Karpas-422 (cell line): ENCODE results near the gene PRUNE1. TPM values are rescaled to one million over a fixed set of nuclear protein-coding genes. Genes with fewer than 3 reads are reported as not detected.
A peak's percentile ranks its signal among the peaks of the same experiment; 100 is the strongest.

Experiments
- DNase-seq: peaks from one replicate; pipeline ENCODE4 v3.0.0-alpha.2; 2015
- H2AFZ ChIP-seq: fragments of 200-600 bp; sonication (generic); 2 replicates; pipeline ENCODE4 v1.6.1; 2014; ENCODE audit warnings: antibody characterized with exemption, low read length, mixed read lengths
- H3K27ac ChIP-seq: fragments of 200-600 bp; sonication (generic); 2 replicates; pipeline ENCODE4 v1.5.1; 2014; ENCODE audit warnings: mild to moderate bottlenecking, low read length, moderate library complexity
- H3K27me3 ChIP-seq: fragments of 200-600 bp; sonication (generic); 2 replicates; pipeline ENCODE4 v1.6.1; 2014; ENCODE audit warnings: low read length, mixed read lengths
- H3K36me3 ChIP-seq: fragments of 200-600 bp; sonication (generic); 2 replicates; pipeline ENCODE4 v1.6.1; 2014; ENCODE audit warnings: low read length, mixed read lengths; ENCODE audit not compliant: insufficient read depth
- H3K4me1 ChIP-seq: fragments of 200-600 bp; sonication (generic); 2 replicates; pipeline ENCODE4 v1.6.1; 2014; ENCODE audit warnings: mild to moderate bottlenecking, low read length, mixed read lengths
- H3K4me2 ChIP-seq: fragments of 200-600 bp; sonication (generic); 2 replicates; pipeline ENCODE4 v1.6.1; 2014; ENCODE audit warnings: low read length, low read depth, mild to moderate bottlenecking; ENCODE audit not compliant: poor library complexity, severe bottlenecking
- H3K4me3 ChIP-seq: fragments of 200-600 bp; sonication (generic); 2 replicates; pipeline ENCODE4 v1.5.1; 2014; ENCODE audit warnings: mild to moderate bottlenecking, antibody characterized with exemption, low read length, mixed read lengths
- H3K79me2 ChIP-seq: fragments of 200-600 bp; sonication (generic); 2 replicates; pipeline ENCODE4 v1.6.1; 2014; ENCODE audit warnings: mild to moderate bottlenecking, low read length, mixed read lengths
- H3K9ac ChIP-seq: fragments of 200-600 bp; sonication (generic); 2 replicates; pipeline ENCODE4 v1.6.0; 2014; ENCODE audit warnings: low read length
- H3K9me2 ChIP-seq: fragments of 200-600 bp; sonication (generic), shearing (Covaris generic); replicated peaks from 2 replicates; pipeline ENCODE4 v1.6.0; 2014; ENCODE audit warnings: mild to moderate bottlenecking, low read length, moderate library complexity; ENCODE audit not compliant: insufficient read depth
- H3K9me3 ChIP-seq: fragments of 300-700, 200-600 bp; sonication (generic); 2 replicates; pipeline ENCODE4 v1.6.1; 2014; ENCODE audit warnings: low read length, mixed read lengths
- H4K20me1 ChIP-seq: fragments of 200-600 bp; sonication (generic); 2 replicates; pipeline ENCODE4 v1.6.1; 2014; ENCODE audit warnings: mild to moderate bottlenecking, antibody characterized with exemption, low read length, low read depth; ENCODE audit not compliant: insufficient read depth
- total RNA-seq: library from RNA; depleted of rRNA; stranded (reverse); fragments of >200 nt; shearing (Covaris generic); gene quantifications from 2 replicates; pipeline ENCODE4 v1.2.3, GENCODE V29; 2014; ENCODE audit warnings: low replicate concordance

PRUNE1 gene
- total RNA-seq, 1 experiment from 2014 or later = 28.8 TPM

- Histone ChIP-seq H3K4me2 (no peak overlapping the region), H3K36me3 (no peaks in the 10 kb centered on the region), H3K27me3 (no peaks in the 10 kb centered on the region), H3K4me1 (peaks cover 13% of the 10 kb centered on the region), H4K20me1 (no peaks in the 10 kb centered on the region), H3K9me2 (no peaks in the 10 kb centered on the region), H3K4me3 (no peak overlapping the region), H2AFZ (no peak overlapping the region), H3K79me2 (0 out of 2 replicates have a peak, but pooled peaks cover 1% of the 10 kb centered on the region), H3K9ac (no peak overlapping the region), H3K27ac (no peak overlapping the region), H3K9me3 (no peaks in the 10 kb centered on the region)
- no peak for DNase-seq
Measured at GRCh38 chr1:150999051-150999674, 9.1 kb upstream of the PRUNE1 start.

GRCh38 chr1:150999926-151000325 lies 8.3 kb upstream of the PRUNE1 start:
- Histone ChIP-seq H3K79me2 (0 out of 2 replicates have a peak, but pooled peaks cover 4% of the 10 kb centered on the region), H3K27ac (no peak overlapping the region), H3K9me3 (no peaks in the 10 kb centered on the region), H3K27me3 (no peaks in the 10 kb centered on the region), H3K4me1 (peaks cover 18% of the 10 kb centered on the region), H3K9me2 (no peaks in the 10 kb centered on the region), H4K20me1 (no peaks in the 10 kb centered on the region), H3K36me3 (no peaks in the 10 kb centered on the region), H3K4me2 (no peak overlapping the region), H3K9ac (no peak overlapping the region), H3K4me3 (no peak overlapping the region), H2AFZ (no peak overlapping the region)
- no peak for DNase-seq

GRCh38 chr1:151000408-151000807 lies 7.8 kb upstream of the PRUNE1 start:
- H3K27ac ChIP-seq = no peak overlapping the region
- H3K9me3 ChIP-seq = no peaks in the 10 kb centered on the region
- H3K36me3 ChIP-seq = no peaks in the 10 kb centered on the region
- H3K79me2 ChIP-seq = peaks cover 6% of the 10 kb centered on the region
- H3K4me3 ChIP-seq = no peak overlapping the region
- no peak for DNase-seq
- no peaks in the 10 kb centered on the region for H4K20me1 ChIP-seq
- H3K4me2 ChIP-seq = no peak overlapping the region
- H3K9me2 ChIP-seq = no peaks in the 10 kb centered on the region
- H3K9ac ChIP-seq = no peak overlapping the region
- no peak overlapping the region for H2AFZ ChIP-seq
- H3K4me1 ChIP-seq = peaks cover 22% of the 10 kb centered on the region
- no peaks in the 10 kb centered on the region for H3K27me3 ChIP-seq

GRCh38 chr1:151001602-151002001 lies 6.6 kb upstream of the PRUNE1 start:
- no peaks in the 10 kb centered on the region for H3K9me3 ChIP-seq
- H3K79me2 ChIP-seq = peaks cover 9% of the 10 kb centered on the region
- H3K36me3 ChIP-seq = no peaks in the 10 kb centered on the region
- no peak overlapping the region for H3K9ac ChIP-seq
- no peak overlapping the region for H3K4me2 ChIP-seq
- no peaks in the 10 kb centered on the region for H3K9me2 ChIP-seq
- H4K20me1 ChIP-seq = no peaks in the 10 kb centered on the region
- H3K4me1 ChIP-seq = peaks cover 32% of the 10 kb centered on the region
- no peak overlapping the region for H3K4me3 ChIP-seq
- H2AFZ ChIP-seq = no peak overlapping the region
- DNase-seq = no peak
- no peaks in the 10 kb centered on the region for H3K27me3 ChIP-seq
- H3K27ac ChIP-seq = no peak overlapping the region

GRCh38 chr1:151002051-151002450 lies 6.2 kb upstream of the PRUNE1 start:
- H3K79me2 ChIP-seq = peaks cover 9% of the 10 kb centered on the region
- no peaks in the 10 kb centered on the region for H3K36me3 ChIP-seq
- H3K27me3 ChIP-seq = no peaks in the 10 kb centered on the region
- no peak for DNase-seq
- no peak overlapping the region for H3K4me2 ChIP-seq
- no peak overlapping the region for H3K9ac ChIP-seq
- H2AFZ ChIP-seq = no peak overlapping the region
- no peaks in the 10 kb centered on the region for H3K9me2 ChIP-seq
- H4K20me1 ChIP-seq = no peaks in the 10 kb centered on the region
- H3K27ac ChIP-seq = no peak overlapping the region
- H3K4me3 ChIP-seq = no peak overlapping the region
- H3K9me3 ChIP-seq = no peaks in the 10 kb centered on the region
- H3K4me1 ChIP-seq = peaks cover 36% of the 10 kb centered on the region

GRCh38 chr1:151002611-151003010 lies 5.6 kb upstream of the PRUNE1 start:
- H3K4me1 ChIP-seq = peaks cover 39% of the 10 kb centered on the region
- no peak overlapping the region for H3K4me3 ChIP-seq
- H3K9me2 ChIP-seq = no peaks in the 10 kb centered on the region
- no peak for DNase-seq
- no peak overlapping the region for H3K27ac ChIP-seq
- no peak overlapping the region for H2AFZ ChIP-seq
- no peaks in the 10 kb centered on the region for H3K27me3 ChIP-seq
- peaks cover 9% of the 10 kb centered on the region for H3K79me2 ChIP-seq
- H3K9ac ChIP-seq = no peak overlapping the region
- no peak overlapping the region for H3K4me2 ChIP-seq
- H3K36me3 ChIP-seq = no peaks in the 10 kb centered on the region
- no peaks in the 10 kb centered on the region for H4K20me1 ChIP-seq
- H3K9me3 ChIP-seq = no peaks in the 10 kb centered on the region

GRCh38 chr1:151003180-151003579 lies 5.1 kb upstream of the PRUNE1 start:
- H3K27ac ChIP-seq = no peak overlapping the region
- no peak overlapping the region for H2AFZ ChIP-seq
- H4K20me1 ChIP-seq = no peaks in the 10 kb centered on the region
- H3K27me3 ChIP-seq = no peaks in the 10 kb centered on the region
- H3K9me3 ChIP-seq = no peaks in the 10 kb centered on the region
- H3K9ac ChIP-seq = peak overlapping the region; percentile 3; the same call in 1 of the 2 replicates
- DNase-seq = no peak
- H3K79me2 ChIP-seq = peaks cover 9% of the 10 kb centered on the region
- peaks cover 44% of the 10 kb centered on the region for H3K4me1 ChIP-seq
- H3K4me3 ChIP-seq = no peak overlapping the region
- H3K36me3 ChIP-seq = no peaks in the 10 kb centered on the region
- peak overlapping the region; percentile 46 for H3K4me2 ChIP-seq
- no peaks in the 10 kb centered on the region for H3K9me2 ChIP-seq

- H3K27me3 ChIP-seq = no peaks in the 10 kb centered on the region
- H3K9me2 ChIP-seq = no peaks in the 10 kb centered on the region
- H3K4me2 ChIP-seq = peak overlapping the region; percentile 92
- H3K79me2 ChIP-seq = peaks cover 33% of the 10 kb centered on the region
- peak overlapping the region; percentile 73 for H3K4me3 ChIP-seq
- peak overlapping the region; percentile 75 for H3K9ac ChIP-seq
- no peaks in the 10 kb centered on the region for H4K20me1 ChIP-seq
- H3K9me3 ChIP-seq = no peaks in the 10 kb centered on the region
- peak overlapping the region; percentile 60 for H3K27ac ChIP-seq
- no peak for DNase-seq
- peaks cover 61% of the 10 kb centered on the region for H3K4me1 ChIP-seq
- peak overlapping the region; percentile 86 for H2AFZ ChIP-seq
- H3K36me3 ChIP-seq = no peaks in the 10 kb centered on the region
Measured at GRCh38 chr1:151005729-151006319, 2.4 kb upstream of the PRUNE1 start.
